Effector CD4-positive, alpha-beta T cell (primary cell): ENCODE data around the gene PGF.
A peak's percentile ranks its signal among the peaks of the same experiment; 100 is the strongest.

Source experiments
- DNase-seq: peaks from one replicate; pipeline ENCODE4 v3.0.0-alpha.2; 2020

PGF gene

DNA sequence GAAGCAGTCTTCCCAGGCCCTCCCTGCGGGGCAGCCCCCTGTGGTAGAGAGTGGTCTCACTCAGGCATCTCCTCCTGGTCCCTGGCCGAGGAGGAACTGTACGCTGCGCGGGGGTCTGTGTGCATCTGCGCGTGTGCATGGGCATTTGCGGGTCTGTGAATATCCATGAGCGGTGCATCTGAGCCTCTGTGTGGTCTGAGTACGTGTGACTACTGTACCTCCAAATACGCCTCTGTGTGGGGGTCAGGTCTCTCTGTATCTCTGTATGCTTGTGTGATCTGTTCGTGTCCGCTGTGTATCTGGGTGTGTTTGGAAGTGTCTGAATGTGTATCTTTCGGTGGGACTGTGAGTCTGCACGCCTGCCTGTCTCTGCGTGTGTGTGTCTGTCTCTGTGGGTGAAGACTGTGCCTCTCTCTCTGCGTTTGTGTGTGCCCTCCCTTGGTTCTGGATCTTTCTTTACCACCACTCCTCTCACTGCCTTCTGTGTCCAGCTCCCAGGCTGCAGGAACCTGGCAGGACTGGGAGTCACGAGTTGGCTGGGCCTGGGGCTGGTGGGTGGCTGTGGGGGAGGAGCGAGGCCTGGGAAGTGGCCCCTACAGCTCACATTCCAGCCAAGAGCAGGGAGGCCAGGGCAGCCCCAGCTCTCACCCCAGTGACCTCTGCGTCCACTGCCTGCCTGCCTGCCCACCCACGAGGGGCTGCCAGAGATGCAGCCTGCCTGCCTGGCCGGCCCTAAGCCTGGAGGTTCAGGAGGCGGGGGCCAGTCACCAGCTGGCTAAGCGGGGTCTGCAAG is 1.1 kb upstream of the PGF start:
- DNase-seq, result no peak

DNA sequence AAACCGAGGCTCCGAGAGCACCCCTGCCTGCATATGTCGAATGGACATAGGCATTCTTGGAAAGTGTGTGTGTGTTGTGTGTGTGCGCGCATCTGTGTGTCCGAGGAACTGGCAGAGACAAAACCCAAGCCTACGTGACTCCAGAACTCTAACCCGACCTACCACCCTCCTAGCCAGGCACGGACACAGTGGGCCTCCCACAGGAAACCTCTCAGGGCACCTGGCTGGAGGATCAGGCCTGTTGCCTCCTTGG is 556 bp upstream of the PGF start:
- no peak for DNase-seq

DNA sequence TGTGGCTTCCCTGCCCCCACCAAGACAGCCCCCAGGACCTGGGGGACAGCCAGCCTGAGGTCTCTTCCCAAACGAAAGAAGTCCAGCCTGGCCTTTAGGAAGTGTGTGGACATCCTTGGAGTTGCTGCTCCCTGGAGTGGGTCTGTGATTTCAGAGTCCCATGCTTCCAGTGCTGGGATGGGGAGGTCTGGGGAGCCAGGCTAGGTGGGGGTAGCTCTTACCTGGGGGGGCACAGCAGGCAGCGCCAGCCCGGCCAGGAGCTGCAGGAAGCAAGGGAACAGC is 509 bp downstream of the PGF start:
- DNase-seq, result no peak

DNA sequence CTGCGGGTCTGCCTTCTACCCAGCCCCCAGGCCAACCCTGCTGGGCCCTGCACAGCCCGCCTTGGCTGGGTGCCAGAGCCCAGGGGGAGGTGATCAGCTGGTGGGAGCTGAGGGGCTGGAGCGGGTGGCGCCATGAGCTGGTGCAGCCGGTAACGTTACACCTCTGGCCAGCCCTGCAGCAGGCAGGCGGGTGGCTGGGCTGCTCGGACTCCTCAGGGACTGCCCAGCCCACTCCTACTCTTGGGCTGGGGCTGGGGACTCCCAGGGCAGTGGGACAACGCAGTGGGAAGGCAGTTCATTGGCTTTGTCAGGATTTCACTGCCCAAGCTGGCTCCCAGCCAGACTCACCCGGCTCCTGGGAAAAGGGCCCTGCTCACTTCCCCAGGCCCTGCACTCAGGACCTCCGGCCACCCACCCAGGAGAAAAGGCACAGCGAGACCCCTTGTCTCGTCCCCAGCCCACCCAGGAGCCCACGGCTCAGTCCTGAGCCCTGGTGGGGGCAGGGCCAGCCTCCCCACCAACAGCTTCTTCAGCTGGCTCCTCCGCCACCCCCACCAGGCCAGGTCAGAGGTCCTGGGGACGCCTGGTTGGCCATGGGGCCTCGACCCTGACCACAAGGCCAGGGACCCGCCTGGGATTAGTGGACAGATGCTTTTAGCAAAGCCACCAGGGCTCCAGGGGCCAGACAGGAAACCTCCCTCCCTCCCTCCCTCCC is 1.0 kb downstream of the PGF start:
- DNase-seq, result no peak

DNA sequence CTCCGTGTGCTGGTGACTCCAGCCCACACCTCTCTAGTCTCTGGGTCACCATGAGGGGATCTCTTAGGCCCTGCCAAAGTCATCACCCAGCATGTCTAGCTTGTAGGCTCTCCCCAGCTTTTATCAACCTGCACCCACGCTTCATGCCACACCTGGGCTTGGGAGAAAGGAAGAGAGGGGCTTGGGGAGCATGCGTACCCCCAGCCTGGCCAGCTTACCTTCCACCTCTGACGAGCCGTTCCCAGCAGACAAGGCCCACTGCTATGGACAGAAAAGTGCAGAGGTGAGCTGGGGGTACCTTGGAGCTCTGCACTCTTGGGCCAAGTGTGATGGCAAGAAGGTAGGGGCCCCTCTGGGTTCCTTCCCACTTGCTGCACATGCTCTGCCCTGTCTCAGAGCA is 1.7 kb downstream of the PGF start:
- no peak for DNase-seq

DNA sequence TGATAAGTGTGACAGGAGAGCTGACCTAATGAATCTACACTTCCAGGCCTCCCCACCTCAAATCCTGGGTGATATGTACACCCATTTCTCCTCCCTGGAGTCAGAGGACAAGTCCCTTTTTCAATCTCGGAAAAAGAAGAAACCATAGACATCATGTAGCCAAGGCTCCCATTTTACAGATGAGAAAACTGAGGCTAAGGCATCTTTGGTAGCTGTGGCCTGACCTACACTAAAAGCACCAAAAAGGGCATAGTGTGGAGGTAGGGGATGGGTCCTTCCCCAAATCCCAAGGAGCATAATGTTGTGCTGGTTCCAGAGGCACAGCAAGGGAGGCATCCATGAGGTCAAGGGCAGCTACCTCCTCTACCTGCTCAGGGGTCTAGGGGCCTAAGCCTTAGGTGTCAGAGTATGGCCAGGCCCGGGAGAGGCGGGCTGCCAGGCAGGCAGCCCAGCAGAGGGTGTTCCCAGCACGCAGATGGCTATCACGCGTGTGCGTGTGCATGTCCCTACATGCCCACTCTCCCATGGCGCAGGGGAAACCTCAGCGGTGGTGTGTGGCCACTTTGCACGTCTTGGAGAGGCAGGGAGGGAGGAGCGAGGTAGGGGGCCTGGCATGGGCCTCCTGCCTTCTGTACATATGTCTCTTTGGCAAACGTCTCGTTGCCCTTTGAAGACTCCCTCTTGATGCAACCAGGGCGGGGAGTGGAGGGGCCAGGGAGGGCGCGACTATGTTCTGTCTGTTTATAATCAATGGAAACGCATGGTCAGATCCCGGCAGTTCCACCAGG is 2.5 kb downstream of the PGF start:
- no peak for DNase-seq

DNA sequence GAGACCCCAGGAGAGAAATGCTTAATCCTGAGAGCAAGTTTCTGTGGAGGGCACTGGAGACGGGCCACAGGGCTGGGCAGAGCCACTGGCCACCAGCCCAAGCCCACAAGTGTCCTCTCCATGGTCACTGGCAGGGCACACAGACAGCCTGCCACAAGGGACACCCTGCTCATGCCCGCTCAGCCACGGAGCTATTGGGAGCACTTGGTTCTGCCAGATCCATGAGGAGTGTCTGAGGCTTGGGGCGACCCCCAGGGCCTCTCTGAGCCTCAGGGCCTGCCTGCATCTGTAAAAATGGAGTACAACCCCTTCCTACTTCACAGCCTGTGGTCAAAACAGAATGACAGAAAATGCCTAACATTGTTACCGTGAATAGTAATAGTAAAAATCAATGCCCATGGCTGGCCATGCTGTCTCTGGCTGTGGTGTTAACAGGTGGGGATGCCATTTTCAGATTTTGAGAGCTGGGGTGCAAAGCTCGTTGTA is 3.2 kb downstream of the PGF start:
- DNase-seq, result no peak

DNA sequence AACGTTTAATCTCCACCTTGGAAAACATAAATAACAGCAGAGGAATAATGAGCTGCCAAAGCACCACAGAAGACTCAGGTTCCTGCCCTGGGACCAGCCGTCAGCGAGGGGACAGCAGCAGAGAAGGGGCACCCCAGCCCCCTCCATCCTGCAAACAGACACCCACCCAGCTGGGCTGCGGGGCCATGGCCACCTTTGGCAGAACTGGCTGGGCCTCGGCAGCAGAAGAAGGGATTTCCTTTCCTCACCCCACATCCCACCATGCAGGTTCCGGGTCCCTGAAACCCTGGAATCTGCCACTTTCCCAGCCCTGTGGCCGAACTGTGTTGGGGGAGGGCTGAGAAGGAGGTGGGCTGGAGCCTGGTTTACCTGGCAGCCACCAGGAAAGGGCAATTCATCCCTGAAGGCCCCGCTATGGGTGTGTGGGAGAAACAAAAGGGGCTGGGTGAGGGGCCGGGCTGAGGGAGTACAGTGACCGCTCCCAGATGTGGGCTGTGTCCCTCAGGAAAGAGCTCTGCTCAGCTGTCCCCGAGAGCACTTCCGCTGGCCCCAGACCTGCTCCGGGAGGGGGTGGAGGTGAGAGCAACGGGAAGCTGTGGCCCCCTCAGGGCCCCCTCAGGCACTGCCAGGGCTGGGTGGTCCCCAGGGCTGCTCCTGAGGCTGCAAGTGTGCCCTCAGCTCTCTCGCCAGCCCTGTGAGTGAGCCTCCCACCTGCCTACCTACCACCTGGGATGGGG is 3.8 kb downstream of the PGF start:
- no peak for DNase-seq

DNA sequence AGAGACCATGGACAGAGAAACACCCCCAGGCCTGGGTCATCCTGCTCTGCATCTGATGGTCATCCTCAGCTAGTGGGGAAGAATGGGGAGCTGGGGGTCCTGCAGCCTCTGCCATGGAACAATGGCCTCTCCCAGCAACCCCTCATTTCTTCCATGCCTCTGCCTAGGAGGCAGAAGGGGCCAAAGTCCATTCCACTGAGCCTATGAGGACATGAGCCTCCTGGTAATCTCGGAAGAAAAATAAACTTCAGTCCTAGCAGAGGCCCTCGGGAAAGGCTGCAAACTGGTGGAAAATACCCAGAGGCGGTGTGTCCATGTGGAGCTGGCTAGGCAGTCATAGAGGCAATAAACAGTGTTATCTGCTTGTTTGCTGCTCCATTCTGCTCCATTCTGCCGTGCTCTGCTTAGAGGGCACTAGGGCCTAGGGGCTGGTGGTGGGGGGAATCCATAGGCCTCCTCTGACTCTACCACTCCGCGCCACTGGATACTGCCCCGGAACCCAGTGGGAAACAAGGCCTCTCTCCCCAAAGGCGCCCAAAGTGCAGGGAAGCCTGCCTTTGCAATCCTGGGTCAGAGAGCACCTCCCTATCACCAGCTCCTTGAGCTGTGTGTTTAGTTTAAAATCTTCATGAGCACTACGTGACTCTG is 4.5 kb downstream of the PGF start:
- DNase-seq, result no peak

DNA sequence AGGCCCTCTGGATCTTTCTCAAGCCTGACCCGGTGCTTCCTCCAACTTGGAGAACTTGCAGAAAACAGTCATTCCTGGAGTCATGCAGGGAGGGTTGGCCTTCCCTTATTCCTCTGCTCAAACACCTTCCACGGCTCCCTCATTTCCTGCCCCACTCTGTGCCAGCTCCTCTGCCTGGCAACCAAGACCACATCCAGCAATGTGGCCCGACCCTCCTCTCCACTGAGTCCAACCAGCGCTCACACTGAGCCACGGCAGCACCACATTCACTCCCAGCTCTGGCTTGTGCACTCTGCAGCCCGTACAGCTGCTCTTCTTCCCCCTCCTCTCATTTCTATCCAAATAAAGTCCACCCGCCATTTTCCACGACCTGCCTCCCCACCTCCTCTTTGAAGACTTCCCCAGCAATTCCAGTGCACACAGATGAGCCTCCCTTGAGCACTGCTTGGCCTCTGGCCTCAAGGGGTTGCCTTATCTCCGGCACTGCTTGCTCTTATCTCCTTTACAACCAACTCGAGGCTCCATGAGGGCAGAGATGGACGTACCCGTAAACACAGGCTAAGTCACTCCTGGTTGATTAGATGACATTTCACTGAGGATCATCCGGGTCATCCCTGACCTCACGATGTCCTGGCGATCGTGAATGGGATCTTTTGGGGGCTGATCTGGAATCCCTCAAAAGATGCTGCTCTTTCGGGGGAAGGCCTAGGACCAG is 5.4 kb downstream of the PGF start:
- no peak for DNase-seq

DNA sequence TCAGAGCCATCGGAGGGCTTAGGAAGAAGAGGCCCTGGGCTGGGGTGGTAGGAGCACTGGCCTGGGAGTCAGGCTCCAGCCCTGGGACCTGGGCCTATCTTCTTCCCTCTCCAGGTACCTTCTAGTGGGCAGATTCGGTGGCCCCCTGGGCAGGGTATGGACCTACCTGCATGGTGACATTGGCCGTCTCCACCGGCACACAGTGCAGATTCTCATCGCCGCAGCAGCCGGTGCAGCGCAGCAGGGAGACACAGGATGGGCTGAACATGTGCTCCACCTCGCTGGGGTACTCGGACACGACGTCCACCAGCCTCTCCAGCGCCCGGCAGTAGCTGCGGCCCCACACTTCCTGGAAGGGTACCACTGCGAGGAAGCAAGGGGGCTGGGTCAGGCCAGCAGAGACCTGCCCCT is 6.2 kb downstream of the PGF start:
- DNase-seq, result no peak

DNA sequence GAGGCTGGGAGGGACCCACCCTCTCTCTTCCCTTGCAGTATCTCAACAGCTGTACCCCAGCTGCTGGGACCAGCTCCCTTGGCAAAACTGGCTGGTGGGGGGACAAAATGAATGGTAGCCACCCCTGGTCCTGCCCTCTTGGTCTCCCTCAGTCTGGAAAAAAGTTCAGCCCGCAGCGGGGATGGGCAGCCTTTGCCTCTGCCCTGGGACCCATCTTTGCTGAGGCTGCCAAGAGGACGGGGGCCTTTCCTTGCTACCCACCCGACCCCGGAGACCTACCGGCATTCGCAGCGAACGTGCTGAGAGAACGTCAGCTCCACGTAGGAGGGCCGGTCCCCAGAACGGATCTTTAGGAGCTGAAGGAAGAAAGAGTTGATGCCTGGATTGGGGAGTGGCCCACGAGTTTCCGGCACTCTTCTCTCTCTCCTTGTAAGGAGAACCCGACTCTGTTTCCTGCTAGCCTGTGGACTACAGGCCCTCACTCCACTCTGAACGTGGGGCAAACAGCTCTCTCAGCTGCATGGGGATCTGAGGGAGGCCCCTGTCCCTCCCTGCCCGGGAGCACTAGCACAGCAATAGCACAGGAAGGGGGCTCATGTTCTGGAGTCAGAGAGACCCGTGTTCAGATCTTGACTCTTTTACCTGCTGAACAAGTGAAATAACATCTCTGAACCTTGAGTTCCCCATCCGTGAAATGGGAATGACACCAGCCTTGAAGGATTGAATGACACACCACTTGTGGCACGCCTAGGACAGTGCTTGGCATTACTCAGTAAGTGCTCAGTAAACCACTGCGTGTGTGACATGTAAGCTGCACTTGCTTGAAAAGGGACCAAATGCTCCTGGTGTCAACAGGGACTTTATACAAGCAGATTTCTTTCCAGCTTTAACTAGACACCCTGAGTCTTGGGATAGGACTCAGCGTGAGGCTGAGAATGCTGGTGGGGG is 6.9 kb downstream of the PGF start:
- DNase-seq, result no peak

DNA sequence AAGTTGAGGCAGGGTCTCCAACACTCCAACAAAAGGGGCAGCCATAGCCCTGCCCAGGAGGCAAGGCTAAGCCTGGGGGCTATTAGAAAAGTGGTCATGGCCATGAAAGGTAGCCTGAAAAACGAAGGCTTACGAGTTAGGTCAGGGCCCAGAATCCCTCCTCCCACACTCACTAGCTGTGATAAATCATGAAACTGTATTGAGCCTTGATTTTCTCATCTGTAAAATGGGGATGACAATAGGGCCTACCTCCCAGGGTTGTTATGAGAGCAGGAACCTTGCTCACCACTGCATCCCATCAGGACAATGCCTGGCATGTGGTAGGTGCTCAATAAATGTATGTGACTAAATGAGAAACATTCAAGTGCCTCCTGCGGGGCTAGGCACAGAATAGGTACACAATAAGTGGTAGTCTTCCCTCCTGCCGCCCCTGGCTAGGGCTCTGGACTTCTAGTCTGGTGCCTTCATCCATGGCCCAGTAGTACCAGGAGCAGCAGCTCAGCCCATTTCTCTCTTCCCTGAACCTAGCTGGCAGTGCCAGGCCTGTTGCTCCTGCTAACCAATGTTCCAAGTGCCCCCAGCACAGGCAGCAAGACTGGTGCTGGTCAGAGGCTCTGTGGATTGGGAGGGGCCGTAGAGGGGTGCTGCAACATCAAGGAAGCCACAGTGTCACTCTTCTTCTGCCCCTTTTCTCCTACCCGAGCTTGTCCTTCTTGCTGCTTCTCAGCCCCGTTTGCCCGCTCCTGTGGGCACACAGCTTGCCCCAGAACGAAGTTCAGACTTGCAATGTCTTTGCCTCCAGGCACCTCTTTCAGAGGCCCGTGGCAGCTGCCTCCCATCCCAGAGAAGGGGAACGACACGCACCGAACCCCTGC is 7.8 kb downstream of the PGF start:
- DNase-seq, result no peak

DNA sequence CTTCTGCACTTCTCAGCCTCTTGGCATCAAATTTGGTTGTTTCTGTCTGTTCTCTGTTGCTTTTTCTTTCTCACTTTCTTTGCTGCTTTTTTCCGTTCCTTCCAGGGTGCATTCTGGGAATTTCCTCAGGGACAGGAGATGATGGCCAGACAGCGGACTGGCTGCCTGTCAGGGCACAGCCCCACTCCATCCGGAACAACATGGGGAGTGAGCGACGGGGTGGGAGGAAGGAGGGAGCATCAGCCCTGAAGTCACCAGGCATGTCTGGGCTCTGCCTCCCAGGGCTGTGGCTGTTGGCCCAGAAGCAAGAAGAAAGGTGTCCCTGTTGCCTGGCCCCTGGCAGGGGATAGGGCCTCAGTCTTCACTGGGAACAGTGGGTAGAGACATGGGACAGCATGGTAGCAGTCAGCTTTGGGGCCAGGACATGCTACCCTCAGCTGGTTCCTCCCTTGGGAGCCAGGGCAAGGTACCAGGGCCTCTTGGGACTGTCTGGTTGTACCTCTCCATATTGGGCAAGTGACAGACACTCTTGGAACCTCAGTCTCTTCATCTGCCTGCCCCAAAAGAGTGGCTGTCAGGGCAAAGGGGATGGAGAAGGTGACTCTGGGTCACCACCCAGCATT is 8.6 kb downstream of the PGF start:
- no peak for DNase-seq

DNA sequence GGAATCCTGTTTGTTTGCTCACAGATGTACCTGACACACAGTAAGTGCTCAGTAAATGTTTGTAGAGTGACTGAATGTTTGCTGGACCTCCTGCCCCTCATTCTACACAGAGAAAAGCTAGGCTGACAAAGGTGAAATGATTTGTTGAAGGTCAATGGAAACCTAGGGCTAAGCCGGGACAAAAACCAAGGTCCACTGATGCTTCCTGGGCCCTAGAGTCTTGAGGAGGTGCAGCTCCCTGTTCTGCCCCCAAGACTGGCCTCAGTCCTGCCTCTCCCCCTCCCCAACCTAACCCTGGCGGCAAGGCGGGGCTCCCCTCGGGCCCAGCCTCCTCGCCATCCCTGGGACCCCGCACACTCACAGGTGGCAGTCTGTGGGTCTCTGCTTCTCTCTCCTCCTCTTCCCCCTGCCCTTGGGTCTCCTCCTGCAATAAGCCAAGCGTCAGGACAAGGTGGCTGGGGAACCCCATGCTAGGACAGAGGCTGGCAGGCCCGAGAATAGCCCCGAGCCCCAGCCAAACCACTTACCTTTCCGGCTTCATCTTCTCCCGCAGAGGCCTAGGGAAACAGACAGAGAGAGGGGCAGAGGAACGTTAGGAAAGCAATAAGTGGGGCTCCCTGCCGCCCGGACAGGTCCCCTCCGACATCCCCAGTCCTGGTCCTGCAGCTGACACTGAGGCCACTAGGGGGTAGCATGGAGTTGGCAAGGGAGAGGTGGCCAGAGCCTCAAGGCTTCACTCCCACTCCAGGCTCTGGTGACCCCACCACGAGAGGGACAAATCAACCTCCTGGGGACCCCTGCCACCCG is 9.3 kb downstream of the PGF start:
- DNase-seq, result peak; percentile 65

DNA sequence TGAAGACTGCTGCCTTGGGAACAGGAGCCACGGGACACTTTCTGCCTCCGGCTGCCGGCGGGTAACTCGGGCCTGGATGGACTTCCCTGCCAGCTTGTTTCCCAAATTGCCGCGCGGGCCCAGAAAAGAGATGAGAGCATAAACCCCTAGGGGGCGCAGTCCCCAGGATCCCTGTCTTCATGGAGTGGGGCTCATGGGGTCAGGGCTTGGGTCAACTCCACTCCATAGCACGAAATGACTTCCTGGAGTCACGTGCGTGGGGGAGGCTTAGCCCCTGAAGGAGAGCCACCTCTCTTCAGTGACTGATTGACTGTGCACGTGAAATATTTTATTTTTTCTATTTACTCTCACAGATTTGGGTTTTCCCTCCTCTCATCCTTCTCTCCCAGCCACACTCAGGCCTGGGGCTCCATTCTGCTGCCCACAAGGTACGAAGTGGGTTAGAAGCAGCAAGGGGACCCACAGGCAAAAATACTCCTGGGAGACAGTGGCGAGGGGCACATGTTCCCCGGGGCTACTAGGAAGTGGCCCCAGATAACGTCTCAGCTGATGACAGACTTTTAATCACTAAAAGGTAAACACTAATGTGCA is 10.0 kb downstream of the PGF start:
- no peak for DNase-seq

DNA sequence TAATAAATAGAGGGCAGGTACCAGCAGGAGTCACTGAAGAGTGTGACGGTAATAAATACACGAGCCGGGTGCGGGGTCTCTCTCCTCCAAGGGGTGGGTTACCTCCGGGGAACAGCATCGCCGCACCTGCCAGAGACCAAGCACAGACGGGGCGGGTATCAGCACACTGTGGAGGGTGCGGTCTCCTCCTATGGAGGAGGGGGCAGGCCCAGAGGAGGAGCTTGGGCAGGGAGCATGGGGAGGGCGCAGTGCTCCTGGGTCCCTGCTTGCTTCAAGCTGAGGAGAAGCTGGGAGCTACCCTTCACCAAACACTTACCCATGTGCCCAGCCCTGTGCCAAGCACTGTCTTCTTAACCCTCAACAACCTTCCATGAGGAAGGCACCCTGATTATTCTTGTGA is 12.8 kb downstream of the PGF start:
- DNase-seq, result no peak

DNA sequence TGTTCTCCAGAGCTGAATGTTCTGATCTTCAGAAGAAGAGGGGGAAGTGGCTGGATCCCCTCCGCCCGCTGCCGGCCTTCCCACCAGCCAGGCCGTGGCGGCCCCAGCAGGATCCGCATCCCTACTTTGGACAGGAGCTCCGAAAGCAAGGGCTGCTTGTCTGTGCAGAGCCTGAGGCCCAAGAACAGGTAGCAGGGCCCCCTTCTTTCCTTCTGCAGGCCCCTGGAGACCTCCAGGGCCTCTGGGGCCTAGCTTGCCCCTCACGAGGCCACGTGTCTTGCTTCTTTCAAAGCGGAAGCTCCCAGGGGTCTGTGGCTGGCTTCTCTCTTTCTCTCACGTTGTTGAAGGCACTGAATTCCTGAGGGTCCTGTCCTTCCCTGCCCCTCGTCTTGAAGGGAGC is 13.2 kb downstream of the PGF start:
- no peak for DNase-seq
